Fibroblast of gingiva (primary cell): Measurements from ENCODE around the gene ZNF597.

Source experiments
- DNase-seq: peaks from one replicate; pipeline ENCODE4 v3.0.0-alpha.2; 2011; ENCODE audit warnings: low read depth

The ZNF597 gene

GRCh38 chr16:3454631-3455147 lies 11.4 kb upstream of the ZNF597 start:
- no peak for DNase-seq

GRCh38 chr16:3454093-3454492 lies 10.8 kb upstream of the ZNF597 start:
- no peak for DNase-seq

GRCh38 chr16:3444032-3444388 lies 706 bp upstream of the ZNF597 start:
- DNase-seq, result peak; percentile 70

GRCh38 chr16:3439637-3440036 lies 3.7 kb downstream of the ZNF597 start:
- DNase-seq, result no peak

GRCh38 chr16:3434373-3434772 lies 8.9 kb downstream of the ZNF597 start:
- DNase-seq, result no peak

- DNase-seq, result peak; percentile 8
These were observed 11.5 kb downstream of the ZNF597 start for GRCh38 chr16:3431779-3432219.

- no peak for DNase-seq
These were observed 29.4 kb downstream of the ZNF597 start for GRCh38 chr16:3413730-3414379.

- DNase-seq, result no peak
These were observed 34.6 kb downstream of the ZNF597 start for GRCh38 chr16:3408561-3409197.

GRCh38 chr16:3401719-3402397 lies 41.4 kb downstream of the ZNF597 start:
- DNase-seq, result no peak

- DNase-seq, result peak; percentile 99
These were observed 42.3 kb downstream of the ZNF597 start, which contains the start of the genes ZNF174 and ZSCAN32 for GRCh38 chr16:3400779-3401688. Gene ZNF174, plus strand, starts transcription at chr16:3401215. Its CDS starts 790 bp downstream, at chr16:3402005. Gene ZSCAN32, minus strand, starts transcription at chr16:3401004. Its CDS starts 3,447 bp downstream, at chr16:3397557.

GRCh38 chr16:3400446-3400778 lies 42.9 kb downstream of the ZNF597 start:
- no peak for DNase-seq

GRCh38 chr16:3389663-3390338 lies 53.5 kb downstream of the ZNF597 start:
- no peak for DNase-seq

GRCh38 chr16:3388325-3388724 lies 55.0 kb downstream of the ZNF597 start:
- DNase-seq, result no peak

- no peak for DNase-seq
These were observed 60.3 kb downstream of the ZNF597 start for GRCh38 chr16:3383045-3383448.
